Urothelium cell line (cell line): Measurements from ENCODE around the gene BIVM.

Experiments used
- DNase-seq: peaks from one replicate; pipeline ENCODE4 v3.0.0; 2011; ENCODE audit warnings: low spot score, mixed read lengths
- FAIRE-seq: peaks from 2 replicates; lab custom pipeline; 2011; peaks lifted over from hg19 to GRCh38; lab: Jason Lieb, UNC

The BIVM gene

DNA sequence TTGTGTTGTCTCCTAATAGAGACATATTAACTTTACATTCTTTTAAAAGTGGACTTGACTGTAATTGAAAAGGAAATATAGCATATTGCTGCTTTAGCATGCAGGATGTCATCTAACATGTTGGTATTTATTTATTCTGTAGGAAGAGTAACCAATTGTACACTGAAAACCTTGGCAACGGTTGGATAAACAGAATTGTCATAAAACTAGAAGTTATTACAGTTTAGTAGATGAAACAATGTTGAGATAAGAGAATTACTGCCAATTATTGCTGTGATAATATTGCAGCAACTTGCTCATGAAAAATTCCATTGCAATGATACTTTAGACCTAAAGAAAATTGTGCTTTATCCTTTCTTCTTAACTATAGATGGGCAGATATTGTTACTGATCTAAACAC is 39.4 kb downstream of the BIVM start:
- DNase-seq (no peak), FAIRE-seq (no peak)

DNA sequence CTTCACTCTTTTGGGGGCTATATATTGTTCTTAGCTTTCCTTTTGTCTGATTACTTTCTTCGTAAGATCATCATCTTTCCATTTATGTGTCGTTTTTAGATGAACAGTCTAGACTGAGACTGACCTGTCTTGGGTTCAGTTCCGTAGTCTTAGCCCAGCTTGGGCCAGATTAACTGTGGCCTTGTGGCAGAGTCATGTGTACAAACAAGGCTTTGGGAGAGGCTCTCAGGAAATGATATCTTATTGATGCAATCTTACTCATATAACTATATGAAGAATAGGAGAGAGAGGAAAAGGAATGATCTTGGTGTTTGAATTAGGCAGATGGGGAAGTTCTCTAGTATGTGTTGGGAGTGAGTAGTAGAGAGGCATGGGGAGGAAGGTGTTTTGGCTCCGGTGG is 40.1 kb downstream of the BIVM start:
- FAIRE-seq, result no peak

DNA sequence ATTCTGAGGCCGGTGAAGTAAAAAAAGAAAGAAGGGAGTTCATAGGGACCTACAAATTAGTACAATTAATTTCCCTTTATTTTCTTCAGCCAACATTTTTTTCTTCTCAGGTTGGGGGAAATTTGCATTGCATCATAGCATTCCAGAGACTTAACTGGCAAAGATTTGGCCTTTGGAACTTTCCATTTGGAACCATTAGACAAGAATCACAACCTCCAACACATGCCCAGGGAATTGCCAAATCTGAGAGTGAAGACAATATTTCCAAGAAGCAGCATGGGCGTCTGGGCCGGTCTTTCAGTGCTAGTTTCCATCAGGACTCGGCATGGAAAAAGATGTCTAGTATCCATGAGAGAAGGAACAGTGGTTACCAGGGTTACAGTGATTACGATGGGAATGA is 40.5 kb downstream of the BIVM start:
- DNase-seq, result no peak
- no peak for FAIRE-seq

More for the DNA sequence above, 40.1 kb downstream of the BIVM start:
- no peak for DNase-seq

DNA sequence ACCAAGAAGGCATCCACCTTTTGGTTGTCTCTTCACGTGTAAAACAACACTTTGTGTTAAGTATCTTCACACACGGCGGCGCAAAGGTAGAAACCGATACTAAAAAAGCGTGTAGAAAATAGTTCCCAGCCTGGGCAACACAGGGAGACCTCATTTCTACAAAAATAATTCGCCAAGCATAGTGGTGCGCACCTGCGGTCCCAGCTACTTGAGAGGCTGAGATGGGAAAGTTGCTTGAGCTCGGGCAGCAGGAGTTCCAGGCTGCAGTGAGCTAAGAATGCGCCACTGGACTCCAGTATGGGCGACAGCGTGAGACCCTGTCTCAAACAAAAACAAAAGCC is 46.3 kb downstream of the BIVM start:
- DNase-seq (no peak), FAIRE-seq (no peak)

DNA sequence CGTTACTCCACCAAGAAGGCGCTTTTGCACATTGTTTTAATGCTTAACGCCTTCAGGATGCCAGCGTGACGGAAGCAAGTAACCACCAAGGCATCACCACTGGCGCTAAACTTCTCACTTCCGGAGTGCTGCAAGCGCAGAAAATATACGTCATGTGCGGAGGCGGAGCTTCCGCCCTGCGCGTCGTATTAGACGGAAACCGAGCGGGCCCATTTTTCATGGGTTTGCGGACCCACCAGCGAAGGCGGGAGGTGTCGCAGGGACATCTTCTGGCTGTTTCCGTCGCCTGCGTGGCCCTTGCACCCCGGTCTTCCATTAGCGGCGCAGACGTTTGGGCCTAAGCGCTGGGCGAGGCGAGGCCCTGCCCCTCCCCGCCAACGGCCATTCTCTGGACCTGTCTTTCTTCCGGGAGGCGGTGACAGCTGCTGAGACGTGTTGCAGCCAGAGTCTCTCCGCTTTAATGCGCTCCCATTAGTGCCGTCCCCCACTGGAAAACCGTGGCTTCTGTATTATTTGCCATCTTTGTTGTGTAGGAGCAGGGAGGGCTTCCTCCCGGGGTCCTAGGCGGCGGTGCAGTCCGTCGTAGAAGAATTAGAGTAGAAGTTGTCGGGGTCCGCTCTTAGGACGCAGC is 46.8 kb downstream of the BIVM start, which contains the start of gene ERCC5:
TSS of gene ERCC5 (plus strand) at position 403 of the 631 bp plus-strand sequence. CDS start 235 bp downstream, outside the sequence.
- DNase-seq, result peak; percentile 75
- FAIRE-seq, result no peak

DNA sequence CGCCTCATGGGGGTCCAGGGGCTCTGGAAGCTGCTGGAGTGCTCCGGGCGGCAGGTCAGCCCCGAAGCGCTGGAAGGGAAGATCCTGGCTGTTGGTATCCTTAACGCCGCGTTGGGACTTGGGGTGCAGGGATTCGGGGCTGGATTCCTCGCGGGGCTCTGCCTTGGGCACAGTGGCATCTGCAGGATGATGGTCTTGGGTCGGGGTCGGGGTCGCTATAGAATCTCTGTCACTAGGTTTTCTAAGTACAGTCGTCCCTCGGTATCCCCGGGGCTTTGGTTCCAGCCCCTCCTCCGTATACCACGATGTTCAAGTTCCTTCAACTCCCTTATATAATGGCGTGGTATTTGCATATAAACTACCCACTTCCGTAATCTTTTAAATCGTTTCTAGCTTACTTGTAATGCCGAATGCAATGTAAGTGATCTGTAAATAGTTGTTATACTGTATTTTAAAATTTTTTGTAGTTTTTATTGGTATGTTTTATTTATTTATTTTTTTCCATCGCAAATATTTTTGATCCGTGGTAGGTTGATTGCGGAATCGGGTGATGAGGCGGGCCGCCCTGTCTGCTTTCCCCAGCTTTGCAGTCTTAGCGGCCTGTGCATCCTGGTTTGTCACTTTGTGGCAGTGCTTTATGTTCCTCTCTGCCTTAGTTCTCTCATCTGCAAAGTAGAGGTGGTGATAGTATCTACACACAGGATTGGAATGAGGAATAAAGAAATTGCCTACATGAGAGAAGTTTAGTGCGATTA is 47.5 kb downstream of the BIVM start:
- FAIRE-seq (no peak), DNase-seq (no peak)

DNA sequence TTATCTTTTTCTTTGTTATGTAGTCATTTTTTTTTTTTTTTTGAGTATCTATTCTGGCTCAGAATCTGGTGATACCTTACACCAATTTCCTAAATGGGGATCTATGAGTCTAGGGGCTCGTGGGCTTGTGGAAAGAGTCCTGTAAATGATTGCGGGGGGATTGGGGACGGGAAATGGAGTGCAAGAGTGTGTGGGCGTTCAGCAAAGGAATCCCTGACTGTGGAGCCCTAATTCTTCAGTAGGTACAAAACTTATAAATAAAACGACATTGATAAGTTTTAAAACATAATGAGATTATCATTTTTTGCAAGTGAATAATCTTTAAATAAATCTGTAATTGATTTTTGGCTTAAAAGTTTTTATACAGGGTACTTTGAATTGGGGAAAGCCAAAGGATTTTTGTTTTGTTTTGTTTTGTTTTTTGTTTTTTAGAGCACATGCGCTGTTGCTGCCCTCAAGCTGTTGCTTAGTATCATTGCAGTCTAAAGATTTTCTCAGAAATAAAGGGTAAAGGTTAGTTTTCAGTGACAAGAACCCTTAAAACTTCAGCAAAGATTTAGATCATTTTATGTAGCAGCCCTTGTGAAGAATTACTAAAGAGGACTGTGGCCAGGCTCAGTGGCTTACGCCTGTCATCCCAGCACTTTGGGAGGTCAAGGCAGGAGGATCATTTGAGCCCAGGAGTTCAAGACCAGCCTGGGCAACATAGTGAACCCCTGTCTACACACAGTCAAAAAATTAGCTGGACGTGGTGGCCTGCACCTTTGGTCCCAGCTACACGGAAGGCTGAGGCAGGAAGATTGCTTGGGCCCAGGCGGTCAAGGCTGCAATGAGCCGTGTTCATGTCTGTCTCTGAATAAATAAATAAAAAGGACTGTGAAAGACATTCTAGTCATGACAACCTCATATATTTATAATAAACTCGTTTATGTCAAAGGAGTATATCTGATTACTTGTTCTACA is 48.6 kb downstream of the BIVM start:
- DNase-seq, result no peak
- FAIRE-seq, result no peak

DNA sequence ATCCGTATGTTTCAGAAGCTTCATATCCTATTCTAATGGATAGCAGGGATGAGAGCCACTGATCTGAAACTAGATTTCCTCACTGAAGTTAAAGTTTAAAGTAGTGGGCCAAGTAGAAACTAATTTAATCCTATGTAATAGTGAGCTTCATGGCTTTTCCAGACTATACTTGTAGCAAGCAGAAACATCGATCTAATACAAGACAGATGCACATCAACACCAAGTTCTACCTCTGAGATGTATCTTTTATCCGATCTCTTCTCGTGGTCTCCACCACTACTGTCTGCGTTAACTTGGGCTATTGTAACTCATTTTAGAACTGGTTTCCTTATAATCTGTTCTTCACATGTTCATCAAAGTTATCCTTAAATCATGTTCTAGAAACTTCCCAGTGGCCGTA is 50.0 kb downstream of the BIVM start:
- DNase-seq, result no peak
- no peak for FAIRE-seq

DNA sequence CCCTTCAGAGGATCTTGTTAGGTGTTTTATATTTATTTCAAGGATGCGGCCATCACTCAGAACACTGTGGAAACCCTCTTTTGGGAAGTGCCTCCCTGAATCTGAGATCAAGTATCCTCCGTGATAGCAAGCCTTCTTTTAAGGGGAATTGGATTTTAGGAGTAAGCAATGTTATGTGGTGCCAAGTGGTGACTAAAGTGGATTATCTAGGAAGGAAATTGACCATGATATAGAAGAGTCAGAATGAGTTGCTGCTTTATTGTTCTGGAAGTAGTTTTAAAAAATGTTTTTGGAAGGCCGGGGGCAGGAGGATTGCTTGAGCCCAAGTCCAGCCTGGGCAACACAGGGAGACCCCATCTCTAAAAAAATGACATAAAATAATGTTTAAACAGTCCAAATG is 53.6 kb downstream of the BIVM start:
- no peak for DNase-seq
- no peak for FAIRE-seq

DNA sequence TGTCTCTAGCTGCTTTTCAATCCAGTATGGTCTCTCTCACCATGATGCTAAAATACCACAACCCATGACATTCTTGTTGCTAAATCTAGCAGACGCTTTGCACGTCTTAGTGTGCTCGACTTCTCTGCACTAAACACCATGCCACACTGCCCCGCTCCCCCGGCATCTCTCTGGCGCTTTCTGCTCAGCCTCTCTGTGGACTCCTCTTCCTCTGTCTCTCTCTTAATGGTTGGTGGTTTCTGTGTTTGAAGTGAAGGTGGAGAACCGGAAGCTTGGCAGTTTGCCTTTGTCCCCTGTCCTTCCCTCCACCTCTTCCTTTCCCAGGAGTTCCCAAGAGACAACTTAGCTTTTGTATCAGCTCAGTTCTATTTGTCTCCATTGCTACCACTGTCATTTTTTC is 55.8 kb downstream of the BIVM start:
- FAIRE-seq (no peak), DNase-seq (no peak)

DNA sequence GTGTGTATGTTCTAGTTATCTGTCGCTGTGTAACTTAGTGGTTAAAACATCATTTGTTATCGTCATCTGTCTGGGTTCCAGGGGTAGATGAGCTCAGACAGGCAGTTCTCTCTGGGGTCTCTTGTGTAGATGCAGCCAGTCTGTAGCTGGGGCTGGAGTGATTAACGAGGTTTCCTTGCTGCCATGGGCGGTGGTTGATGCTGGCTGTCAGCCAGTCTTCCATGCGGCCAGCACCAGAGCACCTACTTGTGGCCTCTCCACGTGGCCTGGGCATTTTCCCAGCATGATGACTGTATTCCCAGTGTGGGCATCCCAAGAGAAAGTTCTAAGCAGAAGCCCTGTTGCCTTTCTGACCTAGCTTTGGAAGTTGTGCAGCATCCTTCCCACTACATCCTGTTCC is 57.6 kb downstream of the BIVM start:
- DNase-seq, result no peak

DNA sequence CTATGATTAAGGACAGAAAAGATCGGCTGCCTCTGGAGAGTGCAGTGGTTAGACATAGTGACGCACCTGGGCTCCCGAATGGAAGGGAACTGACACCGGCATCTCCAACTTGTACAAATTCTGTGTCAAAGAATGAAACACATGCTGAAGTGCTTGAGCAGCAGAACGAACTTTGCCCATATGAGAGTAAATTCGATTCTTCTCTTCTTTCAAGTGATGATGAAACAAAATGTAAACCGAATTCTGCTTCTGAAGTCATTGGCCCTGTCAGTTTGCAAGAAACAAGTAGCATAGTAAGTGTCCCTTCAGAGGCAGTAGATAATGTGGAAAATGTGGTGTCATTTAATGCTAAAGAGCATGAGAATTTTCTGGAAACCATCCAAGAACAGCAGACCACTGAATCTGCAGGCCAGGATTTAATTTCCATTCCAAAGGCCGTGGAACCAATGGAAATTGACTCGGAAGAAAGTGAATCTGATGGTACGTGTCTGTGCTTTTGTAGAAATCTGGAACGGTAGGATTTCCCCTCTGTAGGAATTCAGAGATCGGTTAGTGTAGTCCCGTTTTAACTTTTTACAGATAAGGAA is 63.8 kb downstream of the BIVM start:
- DNase-seq, result no peak

More for the DNA sequence above, 57.6 kb downstream of the BIVM start:
- no peak for FAIRE-seq

DNA sequence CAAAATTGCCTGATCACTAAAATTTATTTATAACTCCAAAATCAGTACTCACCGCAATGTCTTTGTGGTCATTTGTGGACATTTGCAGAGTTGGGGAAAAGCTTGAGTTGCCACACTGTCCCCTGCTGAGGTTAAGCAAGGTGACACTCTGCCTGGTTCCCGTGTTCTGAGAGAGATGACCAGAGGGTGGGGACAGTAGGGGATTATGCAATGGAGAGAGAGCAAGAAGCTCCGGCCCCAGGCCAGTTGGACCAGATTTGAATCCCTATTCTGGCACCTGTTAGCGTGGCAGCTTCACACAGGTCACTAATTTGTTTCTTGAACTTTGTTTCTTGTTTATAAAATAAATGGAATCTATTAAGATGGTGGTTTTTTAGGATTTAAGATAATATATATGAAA is 64.7 kb downstream of the BIVM start:
- DNase-seq, result no peak
- no peak for FAIRE-seq

More for the DNA sequence above, 63.8 kb downstream of the BIVM start:
- FAIRE-seq, result no peak

DNA sequence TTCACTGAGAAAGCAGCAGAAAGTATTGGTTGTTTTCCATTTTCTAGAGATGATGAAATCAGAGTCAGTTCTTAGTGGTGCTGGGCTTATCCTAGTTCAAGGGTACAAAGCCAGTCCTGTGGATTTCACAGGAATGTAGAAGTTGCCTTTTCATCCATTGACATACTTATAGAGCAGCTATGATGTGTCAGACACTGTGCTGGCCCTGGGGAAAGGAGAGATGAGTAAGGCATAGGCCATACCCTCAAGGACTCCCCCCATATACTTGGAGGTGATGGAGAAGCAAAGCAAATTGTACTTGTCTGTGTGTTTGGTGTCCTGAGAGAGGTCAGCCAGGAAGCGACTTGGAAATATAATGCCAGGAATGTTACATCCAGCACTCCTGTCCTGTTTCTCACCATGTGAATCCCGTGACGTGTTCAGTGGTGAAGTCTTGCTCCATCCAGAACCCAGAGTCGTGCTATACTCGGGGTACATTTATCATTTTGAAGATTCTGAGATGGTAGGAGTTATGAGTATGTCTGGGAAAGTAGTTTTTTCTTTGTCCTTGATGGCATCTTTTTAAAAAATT is 69.5 kb downstream of the BIVM start:
- FAIRE-seq, result no peak
- no peak for DNase-seq

DNA sequence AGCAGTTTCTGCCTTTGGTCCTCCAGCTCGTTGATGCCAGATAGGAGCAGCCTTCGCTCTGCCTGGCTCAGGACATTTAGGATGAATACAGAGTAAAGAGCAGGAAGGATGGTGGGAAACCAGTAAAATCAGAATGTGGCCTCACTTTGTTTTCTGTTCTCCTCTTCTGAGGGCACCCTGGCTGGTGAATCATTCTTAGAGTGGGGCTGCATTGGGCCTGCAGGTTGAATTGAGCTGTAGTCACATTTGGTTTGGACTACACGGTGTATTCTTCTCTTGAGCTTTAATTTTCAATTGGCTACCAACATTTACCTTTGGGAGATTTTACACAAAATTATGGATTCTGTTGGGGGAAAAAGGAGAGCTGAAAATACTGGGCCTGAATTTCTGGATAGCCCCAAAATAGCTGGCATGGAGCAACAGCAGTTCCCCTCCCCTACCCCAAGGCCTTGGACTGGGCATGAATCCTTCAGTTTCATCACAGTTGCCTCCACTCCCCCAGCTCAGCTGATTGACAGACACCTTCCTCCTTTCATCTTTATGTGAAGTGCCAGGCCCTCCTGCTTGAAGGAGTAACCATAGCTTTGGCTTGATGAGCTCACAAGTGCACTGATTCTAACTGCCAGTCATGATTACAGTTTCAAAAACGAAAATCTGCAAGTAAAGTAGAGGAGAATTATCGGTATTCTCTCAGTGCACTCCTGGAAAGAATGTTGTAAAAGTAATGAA is 71.2 kb downstream of the BIVM start:
- FAIRE-seq (no peak), DNase-seq (no peak)

DNA sequence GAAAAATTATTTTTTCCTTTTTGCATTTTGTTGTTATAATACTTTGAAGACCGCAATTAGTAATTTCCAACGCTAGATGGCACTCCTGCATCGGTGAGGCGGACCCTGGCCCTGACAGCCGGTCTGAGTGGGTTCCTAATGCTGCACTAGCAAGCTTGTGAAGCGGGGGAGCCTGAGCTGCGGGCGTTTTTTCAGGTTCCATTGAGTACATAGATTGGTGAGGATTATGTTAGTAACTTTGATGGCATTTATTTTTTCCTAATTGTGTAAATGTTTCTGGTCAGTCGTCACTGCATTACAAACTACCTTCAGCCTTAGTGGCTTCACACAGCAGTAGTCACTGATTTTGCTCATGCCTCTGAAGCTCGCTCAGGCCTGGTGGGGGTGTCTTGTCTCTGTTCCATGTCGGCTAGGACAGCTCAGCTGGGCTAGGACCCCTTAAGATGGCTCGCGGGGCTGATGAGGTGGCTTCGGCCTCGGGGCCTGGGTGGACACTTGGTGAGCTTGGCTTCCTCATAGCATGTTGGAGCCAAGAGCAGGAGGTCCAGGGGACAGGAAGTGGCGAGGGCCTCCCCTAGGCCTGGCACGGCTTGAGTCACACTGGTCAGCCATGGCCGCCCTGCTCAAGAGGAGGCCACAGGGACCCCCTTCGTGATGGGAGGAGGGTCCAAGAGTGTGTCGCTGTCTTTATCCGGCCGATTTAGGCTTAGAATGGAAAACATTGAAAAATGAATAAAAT is 71.9 kb downstream of the BIVM start:
- FAIRE-seq, result no peak

DNA sequence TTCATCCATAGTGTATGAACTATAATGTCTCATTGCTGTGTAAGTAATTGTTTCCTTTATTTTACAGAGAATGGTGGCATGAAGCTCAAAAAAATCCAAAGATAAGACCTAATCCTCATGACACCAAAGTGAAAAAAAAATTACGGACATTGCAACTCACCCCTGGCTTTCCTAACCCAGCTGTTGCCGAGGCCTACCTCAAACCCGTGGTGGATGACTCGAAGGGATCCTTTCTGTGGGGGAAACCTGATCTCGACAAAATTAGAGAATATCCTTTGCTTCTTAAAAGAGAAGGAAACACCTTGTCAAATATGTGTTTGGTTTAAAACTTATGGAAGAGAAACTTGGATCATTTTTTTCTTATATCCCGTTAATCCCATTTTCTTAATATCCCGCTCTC is 73.2 kb downstream of the BIVM start:
- DNase-seq, result no peak
- FAIRE-seq, result no peak

More for the DNA sequence above, 71.9 kb downstream of the BIVM start:
- peak; percentile 44 for DNase-seq

DNA sequence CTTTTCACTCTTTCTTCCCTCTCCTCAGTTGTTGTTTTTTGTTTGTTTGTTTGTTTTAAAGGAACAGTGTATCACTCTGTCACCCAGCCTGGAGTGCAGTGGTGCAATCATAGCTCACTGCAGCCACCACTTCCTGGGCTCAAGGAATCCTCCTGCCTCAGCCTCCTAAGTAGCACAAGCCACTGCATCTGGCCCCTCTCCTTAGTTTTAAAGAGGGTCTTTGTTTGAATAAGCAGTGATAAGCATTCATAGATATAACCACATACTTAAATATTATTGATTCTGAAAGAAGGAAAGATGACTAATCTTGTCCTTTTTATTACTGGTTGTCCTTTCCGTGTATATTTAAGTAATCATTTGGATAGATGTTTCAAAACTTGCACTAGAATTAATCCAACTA is 73.6 kb downstream of the BIVM start:
- FAIRE-seq (no peak), DNase-seq (no peak)

DNA sequence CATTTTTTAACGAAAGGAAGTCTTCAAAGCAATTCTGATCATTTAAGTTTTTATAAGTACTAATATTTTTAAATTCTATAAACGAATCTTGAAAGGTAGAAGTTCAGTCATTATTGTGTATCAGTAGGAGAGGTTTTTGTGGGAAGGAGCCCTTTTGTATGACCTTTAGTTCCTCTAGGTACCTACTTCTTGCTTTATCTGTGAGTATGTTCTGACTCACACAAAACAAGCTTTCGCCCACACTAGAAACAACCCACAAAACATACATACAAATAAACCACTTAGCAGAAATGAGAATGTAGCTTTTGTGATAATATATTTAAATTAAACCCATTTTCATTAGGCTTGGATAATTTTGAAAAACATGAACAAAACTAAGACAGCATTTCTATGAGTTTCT is 74.7 kb downstream of the BIVM start:
- FAIRE-seq, result no peak

More for the DNA sequence above, 74.7 kb downstream of the BIVM start:
- no peak for DNase-seq
